Measurements from ENCODE around the gene TGIF2.

TGIF2 gene

GRCh38 chr20:36565520-36565919 is 7.9 kb upstream of the TGIF2 start:
- H3K79me2 ChIP-seq (ENCODE audit: low read length): no peaks in the 10 kb centered on the region
- no peaks in the 10 kb centered on the region for H3K4me1 ChIP-seq (ENCODE audit: low read length)
- no peak overlapping the region for H3K4me2 ChIP-seq (ENCODE audit: low read length)
- no peak overlapping the region for H2AFZ ChIP-seq (ENCODE audit: low read depth, low read length)
- peaks cover 17% of the 10 kb centered on the region for H3K36me3 ChIP-seq (replicated peaks; ENCODE audit: low read depth, low read length)
- H3K9me3 ChIP-seq (ENCODE audit: insufficient read depth, low read length): peaks cover 9% of the 10 kb centered on the region; the same call in 1 of the 2 replicates
- no peak overlapping the region for H3K27ac ChIP-seq (ENCODE audit: low read length)
- H3K4me3 ChIP-seq (ENCODE audit: low read length): no peak overlapping the region
- no peaks in the 10 kb centered on the region for H4K20me1 ChIP-seq (ENCODE audit: insufficient read depth, low read length)
- TF ChIP-seq EZH2phosphoT487 (IDR thresholded peaks at IDR 0.05; ENCODE audit: low read depth): no peak
- TF ChIP-seq, protein P1, sequence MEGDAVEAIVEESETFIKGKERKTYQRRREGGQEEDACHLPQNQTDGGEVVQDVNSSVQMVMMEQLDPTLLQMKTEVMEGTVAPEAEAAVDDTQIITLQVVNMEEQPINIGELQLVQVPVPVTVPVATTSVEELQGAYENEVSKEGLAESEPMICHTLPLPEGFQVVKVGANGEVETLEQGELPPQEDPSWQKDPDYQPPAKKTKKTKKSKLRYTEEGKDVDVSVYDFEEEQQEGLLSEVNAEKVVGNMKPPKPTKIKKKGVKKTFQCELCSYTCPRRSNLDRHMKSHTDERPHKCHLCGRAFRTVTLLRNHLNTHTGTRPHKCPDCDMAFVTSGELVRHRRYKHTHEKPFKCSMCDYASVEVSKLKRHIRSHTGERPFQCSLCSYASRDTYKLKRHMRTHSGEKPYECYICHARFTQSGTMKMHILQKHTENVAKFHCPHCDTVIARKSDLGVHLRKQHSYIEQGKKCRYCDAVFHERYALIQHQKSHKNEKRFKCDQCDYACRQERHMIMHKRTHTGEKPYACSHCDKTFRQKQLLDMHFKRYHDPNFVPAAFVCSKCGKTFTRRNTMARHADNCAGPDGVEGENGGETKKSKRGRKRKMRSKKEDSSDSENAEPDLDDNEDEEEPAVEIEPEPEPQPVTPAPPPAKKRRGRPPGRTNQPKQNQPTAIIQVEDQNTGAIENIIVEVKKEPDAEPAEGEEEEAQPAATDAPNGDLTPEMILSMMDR (IDR thresholded peaks at IDR 0.05; ENCODE audit: low read depth, low read length): no peak
- no peaks in the 10 kb centered on the region for H3K27me3 ChIP-seq (ENCODE audit: low read depth, low read length)
- H3K9ac ChIP-seq (ENCODE audit: low read length): no peak overlapping the region

DNA sequence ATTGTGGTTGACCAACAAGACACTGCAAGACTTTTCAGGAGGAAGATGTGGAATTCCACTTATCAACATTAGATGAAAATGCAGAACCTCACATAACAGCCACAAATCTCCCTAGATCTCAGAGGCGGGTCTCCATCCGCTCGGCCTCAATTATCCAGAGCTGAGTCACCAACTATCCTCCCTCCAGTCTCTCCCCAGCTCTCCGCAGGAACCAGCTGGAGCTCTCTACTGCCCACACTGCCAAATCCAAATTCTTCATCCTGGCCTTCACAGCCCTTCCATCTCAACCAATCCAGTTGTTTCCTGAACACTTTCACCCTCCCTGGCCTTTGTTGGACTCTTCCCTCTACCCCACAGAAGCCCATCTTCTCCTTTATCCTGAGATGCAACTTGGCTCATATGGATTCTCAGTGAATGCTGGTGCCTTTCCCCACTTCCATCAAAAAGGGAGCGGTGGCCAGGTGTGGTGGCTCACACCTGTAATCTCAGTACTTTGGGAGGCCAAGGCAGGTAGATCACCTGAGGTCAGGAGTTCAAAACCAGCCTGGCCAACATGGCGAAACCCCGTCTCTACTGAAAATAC is 3.5 kb upstream of the TGIF2 start:
- H3K9me3 ChIP-seq (ENCODE audit: insufficient read depth, low read length): peaks cover 8% of the 10 kb centered on the region; the same call in 1 of the 2 replicates
- no peak for TF ChIP-seq EZH2phosphoT487 (IDR thresholded peaks at IDR 0.05; ENCODE audit: low read depth)
- TF ChIP-seq, protein P1 (IDR thresholded peaks at IDR 0.05; ENCODE audit: low read depth, low read length): no peak
- H3K4me2 ChIP-seq (ENCODE audit: low read length): no peak overlapping the region
- H3K79me2 ChIP-seq (ENCODE audit: low read length): peaks cover 15% of the 10 kb centered on the region
- H3K27ac ChIP-seq (ENCODE audit: low read length): no peak overlapping the region
- H4K20me1 ChIP-seq (ENCODE audit: insufficient read depth, low read length): peaks cover 2% of the 10 kb centered on the region
- H2AFZ ChIP-seq (ENCODE audit: low read depth, low read length): no peak overlapping the region
- peaks cover 8% of the 10 kb centered on the region for H3K4me1 ChIP-seq (ENCODE audit: low read length)
- no peak overlapping the region for H3K4me3 ChIP-seq (ENCODE audit: low read length)
- H3K9ac ChIP-seq (ENCODE audit: low read length): no peak overlapping the region
- peaks cover 8% of the 10 kb centered on the region for H3K36me3 ChIP-seq (replicated peaks; ENCODE audit: low read depth, low read length)
- H3K27me3 ChIP-seq (ENCODE audit: low read depth, low read length): no peaks in the 10 kb centered on the region

DNA sequence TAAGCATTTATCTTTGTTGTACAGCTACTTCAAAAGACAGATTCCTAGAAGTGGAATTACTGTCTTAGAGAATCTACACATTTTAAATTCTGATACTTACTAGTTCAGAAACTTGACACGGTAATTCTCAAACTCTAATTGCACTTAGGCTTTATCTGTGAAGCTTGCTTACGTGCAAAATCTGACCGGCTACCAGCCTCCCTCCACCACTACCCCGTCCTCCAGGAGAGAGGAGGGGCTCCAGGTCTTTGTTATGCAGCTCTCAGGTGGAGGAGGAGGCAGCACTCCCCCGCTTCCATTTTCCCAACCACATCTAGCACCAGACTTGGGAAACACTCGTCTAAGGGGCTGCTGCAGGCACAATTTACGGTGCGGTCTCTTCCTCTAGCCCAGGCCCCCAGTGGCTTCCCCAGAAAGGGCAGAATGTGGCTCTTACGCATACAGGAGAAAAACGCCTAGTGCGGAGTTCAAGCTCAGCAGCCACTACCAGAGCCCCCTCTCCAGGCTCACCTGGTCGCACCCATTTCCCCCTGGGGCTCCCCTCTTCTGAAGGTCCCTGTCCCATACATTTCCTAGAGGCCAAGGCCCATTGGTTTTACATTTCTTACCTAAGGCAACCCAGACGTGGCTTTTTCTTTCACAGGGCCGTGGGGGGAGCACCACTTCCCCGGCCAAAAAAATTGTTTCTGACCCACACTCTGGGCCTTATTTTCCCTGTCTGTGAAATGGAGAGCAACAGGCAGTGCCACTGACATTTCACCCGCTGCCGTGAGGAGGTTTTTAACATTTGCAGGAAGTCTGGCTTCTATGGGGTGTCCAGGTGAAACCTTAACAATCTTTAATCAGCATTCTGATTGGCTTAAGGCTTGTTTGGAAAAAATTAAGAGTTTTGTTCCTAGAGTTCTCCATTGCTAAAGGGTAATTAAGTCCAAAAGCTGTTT is 1.6 kb upstream of the TGIF2 start:
- peaks cover 34% of the 10 kb centered on the region for H3K79me2 ChIP-seq (ENCODE audit: low read length)
- peak overlapping the region; percentile 81 for H3K4me3 ChIP-seq (ENCODE audit: low read length)
- no peak for TF ChIP-seq EZH2phosphoT487 (IDR thresholded peaks at IDR 0.05; ENCODE audit: low read depth)
- H4K20me1 ChIP-seq (ENCODE audit: insufficient read depth, low read length): peaks cover 21% of the 10 kb centered on the region
- H3K36me3 ChIP-seq (replicated peaks; ENCODE audit: low read depth, low read length): peaks cover 9% of the 10 kb centered on the region
- no peak overlapping the region for H3K27ac ChIP-seq (ENCODE audit: low read length)
- peaks cover 13% of the 10 kb centered on the region for H3K4me1 ChIP-seq (ENCODE audit: low read length)
- H3K9me3 ChIP-seq (ENCODE audit: insufficient read depth, low read length): no peaks in the 10 kb centered on the region
- peak overlapping the region; percentile 84 for H3K9ac ChIP-seq (ENCODE audit: low read length)
- no peaks in the 10 kb centered on the region for H3K27me3 ChIP-seq (ENCODE audit: low read depth, low read length)
- H2AFZ ChIP-seq (ENCODE audit: low read depth, low read length): no peak overlapping the region; the same call in 1 of the 2 replicates
- peak overlapping the region; percentile 82 for H3K4me2 ChIP-seq (ENCODE audit: low read length)

GRCh38 chr20:36572701-36573102 is 695 bp upstream of the TGIF2 start:
- Histone ChIP-seq H3K27me3 (ENCODE audit: low read depth, low read length) (no peaks in the 10 kb centered on the region), H2AFZ (ENCODE audit: low read depth, low read length) (peak overlapping the region; percentile 55; the same call in 1 of the 2 replicates), H3K9me3 (ENCODE audit: insufficient read depth, low read length) (no peaks in the 10 kb centered on the region), H3K4me1 (ENCODE audit: low read length) (peaks cover 13% of the 10 kb centered on the region), H3K4me3 (ENCODE audit: low read length) (peak overlapping the region; percentile 81), H3K27ac (ENCODE audit: low read length) (peak overlapping the region; percentile 52), H4K20me1 (ENCODE audit: insufficient read depth, low read length) (peaks cover 23% of the 10 kb centered on the region), H3K4me2 (ENCODE audit: low read length) (peak overlapping the region; percentile 82), H3K9ac (ENCODE audit: low read length) (peak overlapping the region; percentile 84), H3K36me3 (replicated peaks; ENCODE audit: low read depth, low read length) (peaks cover 10% of the 10 kb centered on the region), H3K79me2 (ENCODE audit: low read length) (peaks cover 43% of the 10 kb centered on the region)
- no peak for TF ChIP-seq EZH2phosphoT487 (IDR thresholded peaks at IDR 0.05; ENCODE audit: low read depth)
- TF ChIP-seq, protein P1 (IDR thresholded peaks at IDR 0.05; ENCODE audit: low read depth, low read length): no peak
